GM12878 (cell line): ENCODE results near the gene LIN54. TPM values are rescaled to one million over a fixed set of nuclear protein-coding genes. Genes with fewer than 3 reads are reported as not detected.

Experiments used
- ATAC-seq: fragments of 200-7000 bp; cut with Tn5 transposase; 3 replicates; pipeline ENCODE4 v1.9.1; 2020; ENCODE audit warnings: mild to moderate bottlenecking, moderate library complexity
- BruUV-seq: library from RNA; stranded (reverse); fragments of 400-500 nt; replicated peaks from 2 replicates; lab custom pipeline; 2021; lab: Mats Ljungman, UMichigan
- CTCF ChIA-PET: fragments of 300-600 bp; sonication (Branson Sonifier 250); formaldehyde crosslinking; extraction: SDS; loops from one replicate; lab custom pipeline; 2021; ENCODE audit warnings: inconsistent platforms; lab: Yijun Ruan, JAX
- POLR2A ChIA-PET: fragments of 350-600 bp; formaldehyde crosslinking; extraction: SDS; loops from one replicate; lab custom pipeline; 2021; ENCODE audit warnings: inconsistent platforms; lab: Charles Lee
- RAD21 ChIA-PET: fragments of 300-600 bp; sonication (Branson Sonifier 250); formaldehyde crosslinking; loops from one replicate; lab custom pipeline; 2023; ENCODE audit warnings: antibody characterized with exemption; ENCODE audit not compliant: unreplicated experiment; lab: Charles Lee
- SMC1A ChIA-PET: fragments of 300-600 bp; sonication (Branson Sonifier 250); formaldehyde crosslinking; loops from one replicate; lab custom pipeline; 2023; ENCODE audit not compliant: unreplicated experiment, uncharacterized antibody; lab: Charles Lee
- DNase-seq: peaks from one replicate; pipeline ENCODE4 v3.0.0-alpha.2; 2011; ENCODE audit warnings: low read depth, low spot score
- FAIRE-seq: peaks from 3 replicates; lab custom pipeline; 2011; peaks lifted over from hg19 to GRCh38; lab: Jason Lieb, UNC
- H2AFZ ChIP-seq: 2 replicates; pipeline ENCODE4 v1.6.0; 2011; ENCODE audit warnings: low read depth, low read length, control low read depth; ENCODE audit not compliant: control insufficient read depth
- H3K27ac ChIP-seq: 2 replicates; pipeline ENCODE4 v1.5.1; 2011; ENCODE audit warnings: control low read depth; ENCODE audit not compliant: control insufficient read depth, insufficient read depth
- H3K27me3 ChIP-seq, 2 experiments: replicated peaks in 1 of 2; 2 replicates each; pipeline versions ENCODE4 v1.6.0 to v1.6.1; 2011; ENCODE audit warnings: low read length in 1 of 2; ENCODE audit not compliant: control insufficient read depth in 2 of 2, insufficient read depth in 2 of 2
- H3K36me3 ChIP-seq, 2 experiments: 2 replicates each; pipeline ENCODE4 v1.5.1; 2011; ENCODE audit warnings: low read length in 1 of 2; ENCODE audit not compliant: control insufficient read depth in 2 of 2, insufficient read depth in 2 of 2
- H3K4me1 ChIP-seq: 2 replicates; pipeline ENCODE4 v1.6.1; 2011; ENCODE audit warnings: mild to moderate bottlenecking, low read length, moderate library complexity, mixed read lengths; ENCODE audit not compliant: control insufficient read depth, insufficient read depth
- H3K4me2 ChIP-seq: 2 replicates; pipeline ENCODE4 v1.6.0; 2011; ENCODE audit warnings: control low read depth; ENCODE audit not compliant: control insufficient read depth, insufficient read depth
- H3K4me3 ChIP-seq: fragments of 200-600 bp; sonication (generic); 2 replicates; pipeline ENCODE4 v1.5.1; 2016
- H3K79me2 ChIP-seq: 2 replicates; pipeline ENCODE4 v1.6.0; 2011; ENCODE audit warnings: low read length; ENCODE audit not compliant: control insufficient read depth, insufficient read depth
- H3K9ac ChIP-seq: 2 replicates; pipeline ENCODE4 v1.8.0; 2011; ENCODE audit warnings: low read length, control low read depth, mixed read lengths; ENCODE audit not compliant: control insufficient read depth, insufficient read depth
- H3K9me3 ChIP-seq: replicated peaks from 3 replicates; pipeline ENCODE4 v1.5.1; 2011; ENCODE audit warnings: mild to moderate bottlenecking, low read length; ENCODE audit not compliant: control insufficient read depth, insufficient read depth
- H4K20me1 ChIP-seq: 2 replicates; pipeline ENCODE4 v1.6.0; 2011; ENCODE audit not compliant: control insufficient read depth, insufficient read depth
- KDM1A ChIP-seq: fragments of 200-600 bp; sonication (generic); IDR thresholded peaks from 2 replicates; pipeline ENCODE4 v1.6.1; 2016; ENCODE audit warnings: borderline replicate concordance
- MXI1 ChIP-seq: fragments of 150-350 bp; IDR thresholded peaks from 2 replicates; pipeline ENCODE4 v1.6.1; 2011; ENCODE audit warnings: low read depth, mild to moderate bottlenecking, inconsistent platforms, low read length, improper control_type of control experiment
- POLR2A ChIP-seq: IDR thresholded peaks from 2 replicates; pipeline ENCODE4 v1.6.1; 2011; ENCODE audit warnings: low read depth, mild to moderate bottlenecking, low read length
- SMAD5 ChIP-seq: IDR thresholded peaks from 2 replicates; pipeline ENCODE4 v1.6.1; 2016; ENCODE audit warnings: antibody characterized with exemption, low read depth
- TAF1 ChIP-seq: IDR thresholded peaks from 2 replicates; pipeline ENCODE4 v1.6.1; 2011; ENCODE audit warnings: mild to moderate bottlenecking, low read depth, low read length, borderline replicate concordance
- YBX1 ChIP-seq: fragments of 450-650 bp; IDR thresholded peaks from 2 replicates; pipeline ENCODE4 v1.6.1; 2016; ENCODE audit warnings: antibody characterized with exemption
- ZNF384 ChIP-seq: IDR thresholded peaks from 2 replicates; pipeline ENCODE4 v1.6.1; 2012; ENCODE audit warnings: low read depth, mild to moderate bottlenecking, low read length, improper control_type of control experiment, borderline replicate concordance
- in situ Hi-C: fragments of 300-500 bp; cut with MboI; formaldehyde crosslinking; loops from 9 replicates; pipeline ENCODE4 v1.14.3; 2018; ENCODE audit warnings: mixed read lengths
- intact Hi-C: fragments of 100-400 bp; cut with micrococcal nuclease; formaldehyde crosslinking; loops from one replicate; pipeline ENCODE4 v1.14.2; 2022; ENCODE audit not compliant: unreplicated experiment
- polyA plus RNA-seq, 11 experiments: library from polyadenylated mRNA; depleted of rRNA in 4 of 11; unstranded in 6 of 11; stranded (reverse) in 5 of 11; fragments of >200 nt; fragmentation: Nextera tagmentation in 4 of 11; fragmentation: Illumina TruSeq in 1 of 11; extraction: Ambion mirVana in 4 of 11; extraction: Trizol in 1 of 11; gene quantifications; 1 replicate in 1 of 11; 2 replicates in 10 of 11; pipeline versions ENCODE4 v1.2.1 to v1.2.3, GENCODE V29; 2011 to 2016; ENCODE audit warnings: inconsistent platforms in 2 of 11, missing spikeins in 2 of 11, low read depth in 1 of 11
- total RNA-seq, 4 experiments: library from RNA; depleted of rRNA in 3 of 4; stranded (reverse); fragments of >200 nt in 3 of 4; fragmentation: Illumina TruSeq in 1 of 4; extraction: Trizol in 1 of 4; gene quantifications; 2 replicates each; pipeline versions ENCODE4 v1.2.1 to v1.2.3, GENCODE V29; 2013 to 2021
- TF ChIP-seq, protein P1 (sequence below): fragments of 450-650 bp; formaldehyde crosslinking; IDR thresholded peaks from 2 replicates; pipeline ENCODE4 v1.4.0; 2022; ENCODE audit warnings: mild to moderate bottlenecking, moderate library complexity
- TF ChIP-seq, protein P2 (sequence below): IDR thresholded peaks from 2 replicates; pipeline ENCODE4 v1.6.1; 2012; ENCODE audit warnings: low read depth, low read length, improper control_type of control experiment
- TF ChIP-seq, protein P3 (sequence below): fragments of 150-350 bp; IDR thresholded peaks from 2 replicates; pipeline ENCODE4 v1.6.1; 2014; ENCODE audit warnings: mild to moderate bottlenecking, low read depth, low read length

LIN54 gene
- total and polyA plus RNA-seq, 10 of the 15 experiments (the other 5 are each of a cell fraction or from before 2014, with no cell fraction given) = 1.5 to 20.4 (median 12.2) TPM

DNA sequence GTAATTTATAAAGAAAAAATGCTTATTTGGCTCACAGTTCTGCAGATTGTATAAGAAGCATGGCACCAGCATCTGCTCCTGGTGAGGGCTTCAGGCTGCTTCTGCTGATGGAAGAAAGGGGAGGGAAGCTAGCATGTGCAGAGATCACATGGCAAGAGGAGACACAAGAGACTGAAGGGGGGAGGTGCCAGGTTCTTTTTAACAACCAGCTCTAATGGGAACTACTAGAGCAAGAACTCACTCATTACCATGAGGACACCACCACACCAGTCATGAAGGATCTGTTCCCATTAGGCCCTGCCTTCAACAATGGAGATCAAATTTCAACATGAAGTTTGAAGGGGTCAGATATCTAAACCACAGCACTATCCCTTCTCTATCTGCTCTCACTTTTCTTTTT, 14.9 kb upstream of the LIN54 start:
- no peaks in the 10 kb centered on the region for H3K79me2 ChIP-seq
- no peak overlapping the region for H3K4me3 ChIP-seq
- peaks cover under 1% of the 10 kb centered on the region for H3K4me1 ChIP-seq
- H3K9me3 ChIP-seq = peaks cover 9% of the 10 kb centered on the region; the same call in 2 of the 3 replicates
- no peak for DNase-seq
- CTCF ChIA-PET = interaction anchor here (0.6 kb wide), 1 partner anchor 173 kb away, joined by 3 read pairs; no protein-coding TSS in a partner anchor
- POLR2A ChIA-PET = no interaction called here
- peak overlapping the region; percentile 7 for H3K4me2 ChIP-seq
- RAD21 ChIA-PET = no interaction called here
- FAIRE-seq = no peak
- no peaks in the 10 kb centered on the region for H4K20me1 ChIP-seq
- no TSS peak for BruUV-seq
- H3K27ac ChIP-seq = peak overlapping the region; percentile 37; the same call in 1 of the 2 replicates
- H2AFZ ChIP-seq = peak overlapping the region; percentile 9
- no peaks in the 10 kb centered on the region for H3K27me3 ChIP-seq
- intact Hi-C loops = no loop called here
- H3K36me3 ChIP-seq = no peaks in the 10 kb centered on the region
- SMC1A ChIA-PET = interaction anchor here (0.6 kb wide), 2 partner anchors 33 to 257 kb away, joined by 3 to 4 read pairs; no protein-coding TSS in a partner anchor
- no peak for TF ChIP-seq ZNF384
- TF ChIP-seq MXI1 = no peak
- TF ChIP-seq POLR2A = no peak
- TF ChIP-seq, protein P1, sequence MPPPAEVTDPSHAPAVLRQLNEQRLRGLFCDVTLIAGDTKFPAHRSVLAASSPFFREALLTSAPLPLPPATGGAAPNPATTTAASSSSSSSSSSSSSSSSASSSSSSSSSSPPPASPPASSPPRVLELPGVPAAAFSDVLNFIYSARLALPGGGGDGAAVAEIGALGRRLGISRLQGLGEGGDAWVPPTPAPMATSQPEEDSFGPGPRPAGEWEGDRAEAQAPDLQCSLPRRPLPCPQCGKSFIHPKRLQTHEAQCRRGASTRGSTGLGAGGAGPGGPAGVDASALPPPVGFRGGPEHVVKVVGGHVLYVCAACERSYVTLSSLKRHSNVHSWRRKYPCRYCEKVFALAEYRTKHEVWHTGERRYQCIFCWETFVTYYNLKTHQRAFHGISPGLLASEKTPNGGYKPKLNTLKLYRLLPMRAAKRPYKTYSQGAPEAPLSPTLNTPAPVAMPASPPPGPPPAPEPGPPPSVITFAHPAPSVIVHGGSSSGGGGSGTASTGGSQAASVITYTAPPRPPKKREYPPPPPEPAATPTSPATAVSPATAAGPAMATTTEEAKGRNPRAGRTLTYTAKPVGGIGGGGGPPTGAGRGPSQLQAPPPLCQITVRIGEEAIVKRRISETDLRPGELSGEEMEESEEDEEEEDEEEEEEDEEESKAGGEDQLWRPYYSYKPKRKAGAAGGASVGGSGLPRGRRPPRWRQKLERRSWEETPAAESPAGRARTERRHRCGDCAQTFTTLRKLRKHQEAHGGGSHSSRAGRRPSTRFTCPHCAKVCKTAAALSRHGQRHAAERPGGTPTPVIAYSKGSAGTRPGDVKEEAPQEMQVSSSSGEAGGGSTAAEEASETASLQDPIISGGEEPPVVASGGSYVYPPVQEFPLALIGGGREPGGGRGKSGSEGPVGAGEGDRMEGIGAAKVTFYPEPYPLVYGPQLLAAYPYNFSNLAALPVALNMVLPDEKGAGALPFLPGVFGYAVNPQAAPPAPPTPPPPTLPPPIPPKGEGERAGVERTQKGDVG = no peak
- TF ChIP-seq, protein P2, sequence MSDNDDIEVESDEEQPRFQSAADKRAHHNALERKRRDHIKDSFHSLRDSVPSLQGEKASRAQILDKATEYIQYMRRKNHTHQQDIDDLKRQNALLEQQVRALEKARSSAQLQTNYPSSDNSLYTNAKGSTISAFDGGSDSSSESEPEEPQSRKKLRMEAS = no peak
- TF ChIP-seq, protein P3, sequence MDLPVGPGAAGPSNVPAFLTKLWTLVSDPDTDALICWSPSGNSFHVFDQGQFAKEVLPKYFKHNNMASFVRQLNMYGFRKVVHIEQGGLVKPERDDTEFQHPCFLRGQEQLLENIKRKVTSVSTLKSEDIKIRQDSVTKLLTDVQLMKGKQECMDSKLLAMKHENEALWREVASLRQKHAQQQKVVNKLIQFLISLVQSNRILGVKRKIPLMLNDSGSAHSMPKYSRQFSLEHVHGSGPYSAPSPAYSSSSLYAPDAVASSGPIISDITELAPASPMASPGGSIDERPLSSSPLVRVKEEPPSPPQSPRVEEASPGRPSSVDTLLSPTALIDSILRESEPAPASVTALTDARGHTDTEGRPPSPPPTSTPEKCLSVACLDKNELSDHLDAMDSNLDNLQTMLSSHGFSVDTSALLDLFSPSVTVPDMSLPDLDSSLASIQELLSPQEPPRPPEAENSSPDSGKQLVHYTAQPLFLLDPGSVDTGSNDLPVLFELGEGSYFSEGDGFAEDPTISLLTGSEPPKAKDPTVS = no peak
- no peak for TF ChIP-seq TAF1
- TF ChIP-seq KDM1A = no peak
- TF ChIP-seq SMAD5 = no peak
- no peak for TF ChIP-seq YBX1
- H3K9ac ChIP-seq = no peak overlapping the region
- in situ Hi-C loops = no loop called here
- ATAC-seq = peak; percentile 65
